MM.1S (cell line): Measurements from ENCODE around the gene SEMA6A.

ENCODE experiments used
- CTCF ChIP-seq: fragments of 300-600 bp; sonication (generic); IDR thresholded peaks from 2 replicates; pipeline ENCODE4 v1.5.1; 2016; ENCODE audit warnings: antibody characterized with exemption, low read length, mixed read lengths
- EZH2 ChIP-seq: fragments of 300-600 bp; sonication (generic); optimal IDR thresholded peaks from 2 replicates; pipeline ENCODE3; 2017; ENCODE audit warnings: low read depth, mild to moderate bottlenecking, antibody characterized with exemption, low read length, mixed read lengths

- TF ChIP-seq CTCF (no peak), EZH2 (no peak)
Measured at GRCh38 chr5:116472274-116472673, 102.3 kb downstream of the SEMA6A start.
